GM19438 (cell line): ENCODE results near the gene STX1B.
"Not testable (repeated sequence)": the region's sequence is repeated elsewhere in the genome, so short reads cannot be mapped to it uniquely, and the experiment has no call there.

Experiments
- ATAC-seq: cut with Tn5 transposase; IDR thresholded peaks from one replicate; pipeline ENCODE4 v1.9.1; 2021; ENCODE audit warnings: low read depth; ENCODE audit not compliant: unreplicated experiment

The STX1B gene

GRCh38 chr16:30954993-30955392, 55.4 kb downstream of the STX1B start:
- ATAC-seq = no peak

GRCh38 chr16:30953511-30954124, 56.8 kb downstream of the STX1B start:
- ATAC-seq = no peak

- no peak for ATAC-seq
Observed at GRCh38 chr16:30953111-30953510, 57.3 kb downstream of the STX1B start.

- ATAC-seq = no peak
Observed at GRCh38 chr16:30951750-30952149, 58.7 kb downstream of the STX1B start.

DNA sequence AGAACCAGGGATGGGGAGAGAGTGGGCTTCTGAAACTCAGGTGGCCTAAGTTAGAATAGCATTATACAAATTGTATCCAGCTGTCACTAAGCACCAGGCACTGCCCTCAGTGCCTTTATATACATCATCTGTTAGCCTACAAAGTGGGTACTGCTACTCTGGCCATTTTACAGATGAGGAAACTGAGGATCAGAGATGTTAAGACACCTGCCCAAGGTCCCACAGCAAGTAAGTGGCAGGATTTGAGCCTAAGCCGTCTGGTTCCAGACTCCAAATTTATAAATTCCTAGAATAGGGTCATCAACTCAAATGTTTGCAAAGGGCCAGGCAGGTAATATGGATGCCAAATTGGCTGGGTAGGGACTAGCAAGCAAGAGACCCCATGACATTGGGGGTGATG, 59.2 kb downstream of the STX1B start:
- ATAC-seq = no peak

DNA sequence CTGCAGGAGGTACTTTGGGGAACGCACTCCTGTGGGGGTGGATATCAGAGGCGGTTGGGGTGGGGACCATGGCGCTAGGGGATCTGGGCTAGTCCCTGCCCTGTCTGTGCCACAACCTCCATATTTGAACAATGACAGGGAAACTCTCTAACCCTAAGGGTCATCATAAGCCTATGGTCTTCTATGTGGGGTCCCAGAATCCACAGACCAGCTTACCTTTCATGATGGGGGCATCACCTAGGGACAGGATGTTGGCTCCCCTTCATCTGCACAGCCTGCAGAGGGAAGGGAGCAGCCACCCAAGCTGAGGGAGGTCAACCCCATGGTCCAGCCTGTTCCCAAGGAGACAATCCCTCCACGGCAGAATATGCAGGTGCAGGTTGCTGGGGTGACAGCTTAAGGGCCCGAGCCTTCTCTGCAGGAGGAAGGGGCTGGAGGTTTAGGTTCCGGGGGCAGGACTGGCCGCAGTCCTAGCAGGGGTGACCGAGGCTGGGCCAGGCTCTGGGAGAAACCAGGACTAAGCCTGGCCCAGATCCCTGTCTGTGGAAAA, 59.8 kb downstream of the STX1B start:
- no peak for ATAC-seq

GRCh38 chr16:30949650-30950515, 60.6 kb downstream of the STX1B start:
- ATAC-seq = peak; percentile 54

DNA sequence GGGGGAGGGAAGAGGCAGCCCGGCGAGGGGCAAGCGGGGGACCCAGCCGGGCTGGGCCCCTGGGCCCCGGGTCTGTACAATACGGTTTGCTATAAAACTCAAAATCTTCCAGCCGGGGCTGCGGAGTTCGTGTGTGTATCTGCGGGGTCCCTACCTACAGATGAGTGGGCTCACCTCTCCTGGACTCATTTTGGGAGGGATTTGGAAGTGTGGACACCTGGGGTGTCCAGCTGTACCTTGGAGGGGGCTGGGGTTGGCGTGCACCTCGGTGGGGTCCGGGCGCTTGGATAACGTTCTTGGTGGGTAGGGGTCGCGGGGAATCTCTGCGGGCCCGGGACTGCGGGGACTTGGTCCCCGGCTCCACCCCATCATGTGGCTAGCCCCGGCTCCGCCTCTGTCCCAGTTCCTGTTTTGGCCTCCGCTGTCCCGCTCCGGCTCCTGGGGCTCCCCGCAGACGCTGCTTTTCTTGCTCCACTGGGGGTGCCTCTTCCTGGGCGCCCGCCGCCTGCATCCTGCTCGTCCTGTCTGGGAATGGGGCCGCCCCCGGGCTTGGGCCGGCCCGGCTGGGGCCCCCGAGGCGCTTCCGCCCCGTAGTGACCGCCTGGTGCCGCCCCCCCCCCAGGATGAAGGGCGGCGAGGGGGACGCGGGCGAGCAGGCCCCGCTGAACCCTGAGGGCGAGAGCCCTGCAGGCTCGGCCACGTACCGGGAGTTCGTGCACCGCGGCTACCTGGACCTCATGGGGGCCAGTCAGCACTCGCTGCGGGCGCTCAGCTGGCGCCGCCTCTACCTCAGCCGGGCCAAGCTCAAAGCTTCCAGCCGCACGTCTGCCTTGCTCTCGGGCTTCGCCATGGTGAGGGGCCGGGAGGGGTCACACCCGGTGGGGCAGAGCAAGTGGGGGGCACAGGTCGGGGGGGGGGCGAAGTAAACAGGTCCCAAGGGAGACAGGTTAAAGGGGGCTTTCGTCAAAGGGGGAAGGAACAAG, 61.5 kb downstream of the STX1B start, which contains the start of gene ORAI3:
TSS of gene ORAI3 (plus strand) at position 402 of the 983 bp plus-strand sequence. CDS start at position 624, 222 bp downstream.
- peak; percentile 56 for ATAC-seq

GRCh38 chr16:30947859-30948666, 62.4 kb downstream of the STX1B start:
- no peak for ATAC-seq

- no peak for ATAC-seq
Observed at GRCh38 chr16:30947541-30947858, 62.9 kb downstream of the STX1B start.

DNA sequence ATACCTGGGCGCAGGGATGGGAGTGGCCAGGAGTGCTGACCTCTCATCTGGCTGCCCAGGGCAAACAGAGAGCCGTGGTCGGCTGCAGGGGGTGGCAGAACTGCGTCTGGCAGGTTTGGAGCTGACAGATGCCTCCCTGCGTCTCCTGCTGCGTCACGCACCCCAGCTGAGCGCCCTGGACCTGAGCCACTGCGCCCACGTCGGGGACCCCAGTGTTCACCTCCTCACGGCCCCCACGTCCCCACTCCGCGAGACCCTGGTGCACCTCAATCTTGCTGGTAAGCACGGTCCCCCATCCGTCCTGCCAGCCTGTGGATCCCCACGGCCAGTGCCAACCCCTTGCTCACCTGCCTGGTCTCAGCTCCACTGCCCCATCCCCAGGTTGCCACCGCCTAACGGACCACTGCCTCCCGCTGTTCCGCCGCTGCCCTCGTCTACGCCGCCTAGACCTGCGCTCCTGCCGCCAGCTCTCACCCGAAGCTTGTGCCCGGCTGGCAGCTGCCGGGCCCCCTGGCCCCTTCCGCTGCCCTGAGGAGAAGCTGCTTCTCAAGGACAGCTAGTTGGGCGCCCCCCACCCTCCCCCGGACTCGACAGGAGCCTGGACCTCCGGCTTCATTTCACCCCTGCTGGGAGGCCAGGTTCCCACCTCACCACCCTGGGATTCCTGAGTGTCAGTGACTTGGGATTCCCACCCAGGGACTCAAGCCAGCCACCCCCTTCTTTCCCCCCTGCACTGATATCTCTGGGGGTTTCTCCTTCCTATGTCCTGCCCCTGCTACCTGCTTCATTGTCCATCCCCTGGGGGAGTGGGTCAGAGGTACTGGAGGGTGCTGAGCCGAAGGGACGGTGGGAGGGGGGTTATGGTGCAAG, 63.5 kb downstream of the STX1B start:
- no peak for ATAC-seq

DNA sequence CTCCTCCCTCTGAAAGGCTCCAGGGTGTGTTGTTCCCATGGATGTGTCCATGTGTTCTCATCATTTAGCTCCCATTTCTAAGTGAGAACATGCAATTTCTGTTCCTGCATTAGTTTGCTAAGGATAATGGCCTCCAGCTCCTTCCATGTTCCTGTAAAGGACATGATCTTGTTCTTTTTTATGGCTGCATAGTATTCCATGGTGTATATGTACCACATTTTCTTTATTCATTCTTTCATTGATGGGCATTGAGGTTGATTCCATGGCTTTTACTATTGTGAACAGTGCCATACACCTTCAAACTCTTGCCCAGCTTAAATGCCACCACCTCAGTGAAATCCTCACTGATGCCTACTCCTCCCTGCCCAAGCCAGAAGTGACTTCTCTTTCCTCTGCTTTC, 66.1 kb downstream of the STX1B start:
- ATAC-seq = no peak

GRCh38 chr16:30942426-30942806, 68.0 kb downstream of the STX1B start:
- ATAC-seq = no peak

DNA sequence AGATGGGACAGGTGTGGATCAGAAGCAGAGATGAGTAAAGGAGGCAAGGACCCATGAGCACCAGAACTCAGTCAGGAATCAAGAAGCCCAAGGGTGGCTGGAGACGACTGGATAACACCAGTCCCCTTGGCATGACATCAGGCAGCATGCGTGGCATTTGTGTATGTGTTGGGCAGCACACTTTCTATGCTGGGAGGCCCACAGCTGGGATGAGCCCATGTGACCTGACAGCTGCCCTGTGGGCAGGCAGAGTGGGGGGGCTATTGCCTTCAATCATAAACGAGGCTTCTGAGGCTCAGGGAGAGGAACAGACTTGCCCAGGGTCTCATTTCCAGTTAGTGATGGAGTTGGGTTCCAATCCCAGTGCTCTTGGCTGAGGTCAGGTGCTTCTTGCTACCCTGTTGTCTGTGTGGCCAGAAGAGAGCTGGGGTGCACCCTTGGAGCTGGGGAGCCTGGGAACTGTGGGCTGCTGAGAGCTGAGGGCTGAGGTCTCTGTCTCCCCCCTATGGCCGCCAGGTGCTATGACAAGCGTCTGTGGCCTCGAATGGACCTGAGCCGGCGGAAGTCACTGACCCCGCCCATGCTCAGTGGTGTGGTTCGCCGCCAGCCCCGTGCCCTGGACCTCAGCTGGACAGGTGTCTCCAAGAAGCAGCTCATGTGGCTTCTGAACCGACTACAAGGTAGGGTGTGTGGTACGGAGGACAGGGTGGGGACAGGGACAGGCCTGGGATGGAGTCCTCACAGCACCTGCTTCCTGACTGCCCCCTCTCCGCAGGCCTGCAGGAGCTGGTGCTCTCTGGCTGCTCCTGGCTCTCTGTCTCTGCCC, 68.6 kb downstream of the STX1B start:
- ATAC-seq = peak; percentile 72

GRCh38 chr16:30939571-30939970, 70.9 kb downstream of the STX1B start:
- ATAC-seq = not testable (repeated sequence)
